H1 (cell line): ENCODE data around the gene TFF2.

Experiments
- BRCA1 ChIP-seq: IDR thresholded peaks from 2 replicates; pipeline ENCODE4 v1.6.1; 2012; ENCODE audit warnings: low read depth, low read length, improper control_type of control experiment
- CTBP2 ChIP-seq: IDR thresholded peaks from 2 replicates; pipeline ENCODE4 v1.7.0; 2011; ENCODE audit warnings: borderline replicate concordance, mild to moderate bottlenecking, moderate library complexity, mixed read lengths, low read length; ENCODE audit not compliant: insufficient read depth, insufficient read length
- EP300 ChIP-seq, 2 experiments: IDR thresholded peaks; 1 replicate in 1 of 2; 2 replicates in 1 of 2; pipeline ENCODE4 v1.6.1; 2011 to 2012; ENCODE audit warnings: low read depth in 2 of 2, low read length in 2 of 2, mild to moderate bottlenecking in 2 of 2, borderline replicate concordance in 1 of 2, inconsistent platforms in 1 of 2, moderate library complexity in 1 of 2
- EZH2 ChIP-seq: fragments of 200-600 bp; sonication (generic); IDR thresholded peaks from 2 replicates; pipeline ENCODE4 v1.7.1; 2012; ENCODE audit warnings: low read depth, mild to moderate bottlenecking, moderate library complexity, low read length, inconsistent platforms; ENCODE audit not compliant: severe bottlenecking
- SP1 ChIP-seq: IDR thresholded peaks from 2 replicates; pipeline ENCODE4 v1.6.1; 2011; ENCODE audit warnings: low read depth, low read length
- SP2 ChIP-seq: IDR thresholded peaks from 2 replicates; pipeline ENCODE4 v1.6.1; 2012; ENCODE audit warnings: mild to moderate bottlenecking, low read length, inconsistent platforms
- SUZ12 ChIP-seq: fragments of 200-600 bp; sonication (generic); IDR thresholded peaks from 2 replicates; pipeline ENCODE4 v1.6.1; 2012; ENCODE audit warnings: mild to moderate bottlenecking, inconsistent platforms, low read length, moderate library complexity, mixed read lengths
- USF2 ChIP-seq: IDR thresholded peaks from 2 replicates; pipeline ENCODE4 v1.6.1; 2011; ENCODE audit warnings: low read length, improper control_type of control experiment
- ZNF274 ChIP-seq: IDR thresholded peaks from 2 replicates; pipeline ENCODE4 v1.7.0; 2012; ENCODE audit warnings: low read length, borderline replicate concordance; ENCODE audit errors: extremely low read depth

GRCh38 chr21:42386034-42386591 is 35.3 kb upstream of the TFF2 start:
- TF ChIP-seq USF2, result no peak
- TF ChIP-seq EZH2, result no peak
- no peak for TF ChIP-seq SP1
- TF ChIP-seq SUZ12, result no peak
- no peak for TF ChIP-seq SP2
- TF ChIP-seq EP300 (IDR thresholded peaks at IDR 0.05; ENCODE audit: borderline replicate concordance in 1 of 2, low read depth in 2 of 2, low read length in 2 of 2), result no peak
- no peak for TF ChIP-seq ZNF274
- no peak for TF ChIP-seq CTBP2
- TF ChIP-seq BRCA1, result no peak
